Ovary (tissue), 9 donors: ENCODE data around the gene DISP1. TPM values are rescaled to one million over a fixed set of nuclear protein-coding genes. Genes with fewer than 3 reads are reported as not detected.

Experiments used
- DNase-seq, 5 donors: peaks; one replicate each; pipeline ENCODE4 v3.0.0-alpha.2; 2019 to 2020
- H3K27ac ChIP-seq, 2 donors: fragments of 200-600 bp; one replicate each; pipeline versions ENCODE4 v1.5.1 to v1.8.0; 2019 to 2022
- H3K27me3 ChIP-seq: fragments of 200-600 bp; one replicate; pipeline ENCODE4 v1.8.0; 2022
- H3K36me3 ChIP-seq: fragments of 200-600 bp; sonication (generic); one replicate; pipeline ENCODE4 v1.5.1; 2019
- H3K4me1 ChIP-seq: one replicate; pipeline ENCODE4 v1.8.1; 2013; ENCODE audit warnings: mild to moderate bottlenecking, moderate library complexity; ENCODE audit not compliant: insufficient read depth
- H3K4me3 ChIP-seq: fragments of 200-600 bp; sonication (generic); one replicate; pipeline ENCODE4 v1.5.1; 2017
- H3K9me3 ChIP-seq, 2 donors: fragments of 200-600 bp in 1 of 2; sonication (generic) in 1 of 2; one replicate each; pipeline versions ENCODE4 v1.5.1 to v1.8.1; 2013 to 2019; ENCODE audit warnings: mild to moderate bottlenecking in 1 of 2, moderate library complexity in 1 of 2
- EP300 ChIP-seq: sonication (generic); formaldehyde crosslinking; IDR thresholded peaks from one replicate; pipeline ENCODE4 v1.6.1; 2017; ENCODE audit warnings: antibody characterized with exemption
- POLR2A ChIP-seq: fragments of 450-650 bp; IDR thresholded peaks from one replicate; pipeline ENCODE4 v1.6.1; 2017; ENCODE audit warnings: antibody characterized with exemption, mild to moderate bottlenecking, moderate library complexity
- WGBS, 3 donors: extraction: QIAGEN DNeasy Blood & Tissue Kit in 1 of 3; methylation state at CpG; one replicate each; pipeline versions ENCODE4 v1.1.5 to v1.1.7; 2013 to 2017; 5-methylcytosine and 5-hydroxymethylcytosine counted together
- intact Hi-C, 4 donors: fragments of 100-400 bp; cut with DNase I; formaldehyde crosslinking; loops; one replicate each; pipeline versions ENCODE4 v1.11.0 to v1.15.1; 2022 to 2023
- polyA plus RNA-seq, 2 donors: library from polyadenylated mRNA; stranded (reverse); fragments of 200-250 nt in 1 of 2; fragments of 350-450 nt in 1 of 2; fragmentation: Illumina TruSeq in 1 of 2; extraction: RNeasy Lipid Tissue Mini Kit (QIAGEN cat#74804) in 1 of 2; gene quantifications; one replicate each; pipeline ENCODE4 v1.2.3, GENCODE V29; 2013 to 2014
- total RNA-seq, 7 donors: library from RNA; depleted of rRNA in 2 of 7; stranded (reverse); fragments of >200 nt in 2 of 7; fragmentation: NEBNext Ultra II Directional in 3 of 7; extraction: Animal tissue kit (Norgen Biotek cat#: 25700) in 3 of 7; gene quantifications; one replicate each; pipeline versions ENCODE4 v1.1.0 to v1.2.4, GENCODE V29; 2016 to 2023
- TF ChIP-seq, protein P1 (sequence below), 3 donors: fragments of 450-650 bp in 2 of 3; fragments of 200-600 bp in 1 of 3; IDR thresholded peaks; one replicate each; pipeline versions ENCODE4 v1.5.1 to v1.8.0; 2016 to 2022; ENCODE audit warnings: antibody characterized with exemption in 3 of 3, mild to moderate bottlenecking in 1 of 3
- donor health status: DM: no; HTN: no; CAD: no; lungs with moderate emphysema.
- donor health status: DM: no; HTN: no; CAD: no.
- donor health status: Bipolar disorder and iron deficiency.
- donor health status: DM: yes; HTN: yes; CAD: no.
- donor health status: DM: no; HTN: no; CAD: no.
- donor health status: DM: yes; HTN: yes; CAD: no.

Gene DISP1
- total and polyA plus RNA-seq, 9 donors, result 3.7 to 12.5 (median 6.7) TPM

DNA sequence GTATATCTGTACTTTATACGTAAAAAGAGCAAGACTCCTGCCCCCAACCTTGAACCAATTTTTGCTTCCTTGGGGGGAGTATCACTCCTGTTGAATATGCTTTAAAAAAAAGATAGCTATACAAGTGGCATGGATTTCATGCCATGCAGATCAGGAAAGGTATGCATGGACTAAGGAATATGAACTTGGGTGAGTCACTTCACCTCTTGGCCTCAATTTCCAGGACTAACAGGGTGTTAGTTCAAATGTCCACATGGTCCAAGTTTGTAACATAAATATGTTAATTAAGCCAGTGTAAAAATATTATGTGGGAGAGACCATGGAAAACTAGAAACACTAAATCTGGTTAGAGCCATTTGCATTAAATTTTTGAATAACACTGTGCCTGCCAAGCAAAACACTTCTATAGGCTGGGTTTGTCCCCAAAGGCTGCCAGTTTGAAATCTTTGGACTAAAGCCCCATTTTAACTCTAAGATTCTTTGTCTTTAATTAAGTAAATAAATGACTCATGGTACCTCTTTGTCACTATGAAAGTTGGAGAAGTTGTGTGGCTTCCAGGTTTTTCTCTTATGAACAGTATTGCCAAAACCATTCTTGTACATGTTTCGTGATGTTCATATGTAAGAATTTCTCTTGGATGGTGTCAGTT lies 44.7 kb upstream of the DISP1 start:
- intact Hi-C loops, result no loop called here
- Histone ChIP-seq H3K36me3 (no peaks in the 10 kb centered on the region), H3K4me3 (no peak overlapping the region), H3K27ac (no peak overlapping the region), H3K9me3 (no peaks in the 10 kb centered on the region), H3K27me3 (no peaks in the 10 kb centered on the region), H3K4me1 (no peaks in the 10 kb centered on the region)
- 77 to 85% (median 81%) methylated on average over 2 of the region's 2 CpGs for WGBS, 3 donors
- no peak for DNase-seq
- TF ChIP-seq POLR2A, result no peak
- no peak for TF ChIP-seq EP300
- TF ChIP-seq, protein P1, sequence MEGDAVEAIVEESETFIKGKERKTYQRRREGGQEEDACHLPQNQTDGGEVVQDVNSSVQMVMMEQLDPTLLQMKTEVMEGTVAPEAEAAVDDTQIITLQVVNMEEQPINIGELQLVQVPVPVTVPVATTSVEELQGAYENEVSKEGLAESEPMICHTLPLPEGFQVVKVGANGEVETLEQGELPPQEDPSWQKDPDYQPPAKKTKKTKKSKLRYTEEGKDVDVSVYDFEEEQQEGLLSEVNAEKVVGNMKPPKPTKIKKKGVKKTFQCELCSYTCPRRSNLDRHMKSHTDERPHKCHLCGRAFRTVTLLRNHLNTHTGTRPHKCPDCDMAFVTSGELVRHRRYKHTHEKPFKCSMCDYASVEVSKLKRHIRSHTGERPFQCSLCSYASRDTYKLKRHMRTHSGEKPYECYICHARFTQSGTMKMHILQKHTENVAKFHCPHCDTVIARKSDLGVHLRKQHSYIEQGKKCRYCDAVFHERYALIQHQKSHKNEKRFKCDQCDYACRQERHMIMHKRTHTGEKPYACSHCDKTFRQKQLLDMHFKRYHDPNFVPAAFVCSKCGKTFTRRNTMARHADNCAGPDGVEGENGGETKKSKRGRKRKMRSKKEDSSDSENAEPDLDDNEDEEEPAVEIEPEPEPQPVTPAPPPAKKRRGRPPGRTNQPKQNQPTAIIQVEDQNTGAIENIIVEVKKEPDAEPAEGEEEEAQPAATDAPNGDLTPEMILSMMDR (IDR thresholded peaks at IDR 0.05), result no peak

DNA sequence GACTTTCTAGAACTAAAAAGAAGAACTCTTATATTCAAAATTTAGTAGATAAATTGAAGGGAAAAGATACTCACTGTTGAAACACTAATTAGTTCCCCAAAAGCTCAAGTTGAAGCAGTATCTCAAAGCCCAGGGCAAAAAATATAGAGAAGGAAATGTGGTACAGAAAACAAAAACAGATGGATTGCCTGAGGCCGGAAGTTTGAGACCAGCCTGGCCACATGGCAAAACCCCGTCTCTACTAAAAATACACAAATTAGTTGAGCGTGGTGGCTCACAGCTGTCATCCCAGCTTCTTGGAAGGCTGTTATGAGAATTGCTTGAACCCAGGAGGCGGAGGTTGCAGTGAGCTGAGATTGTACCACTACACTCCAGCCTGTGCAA lies 41.9 kb upstream of the DISP1 start:
- H3K36me3 ChIP-seq, result no peaks in the 10 kb centered on the region
- intact Hi-C loops, result no loop called here
- no peak for DNase-seq
- 64 to 71% (median 64%) methylated on average over 4 of the region's 4 CpGs for WGBS, 3 donors
- H3K4me3 ChIP-seq, result no peak overlapping the region
- H3K9me3 ChIP-seq, result no peaks in the 10 kb centered on the region
- TF ChIP-seq, protein P1 (IDR thresholded peaks at IDR 0.05), result no peak
- TF ChIP-seq POLR2A (no peak), EP300 (no peak)
- no peaks in the 10 kb centered on the region for H3K27me3 ChIP-seq
- H3K4me1 ChIP-seq, result no peaks in the 10 kb centered on the region
- no peak overlapping the region for H3K27ac ChIP-seq

DNA sequence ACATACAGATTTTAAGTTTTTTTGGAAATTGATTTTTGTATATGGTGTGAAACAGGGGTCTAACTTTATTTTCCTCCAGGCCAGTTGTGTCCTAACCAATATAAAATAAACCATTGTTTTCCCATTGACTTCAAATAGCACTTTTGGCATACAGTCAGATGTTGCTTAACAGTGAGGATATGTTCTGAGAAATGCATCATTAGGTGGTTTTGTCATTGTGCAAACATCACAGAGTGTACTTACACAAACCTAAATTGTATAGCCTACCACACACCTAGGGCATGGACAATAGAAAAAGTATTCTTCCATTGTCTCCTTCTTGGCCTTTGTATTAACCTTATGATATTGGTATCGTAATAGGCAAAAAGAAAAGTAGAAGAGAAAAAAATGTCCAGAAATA lies 37.4 kb upstream of the DISP1 start:
- Histone ChIP-seq H3K27me3 (no peaks in the 10 kb centered on the region), H3K9me3 (no peaks in the 10 kb centered on the region), H3K36me3 (no peaks in the 10 kb centered on the region), H3K4me3 (no peak overlapping the region), H3K4me1 (no peaks in the 10 kb centered on the region), H3K27ac (no peak overlapping the region)
- 95 to 97% (median 96%) methylated on average over 1 of the region's 1 CpG for WGBS, 3 donors
- TF ChIP-seq, protein P1 (IDR thresholded peaks at IDR 0.05), result no peak
- TF ChIP-seq EP300 (no peak), POLR2A (no peak)
- intact Hi-C loops, result no loop called here
- no peak for DNase-seq

DNA sequence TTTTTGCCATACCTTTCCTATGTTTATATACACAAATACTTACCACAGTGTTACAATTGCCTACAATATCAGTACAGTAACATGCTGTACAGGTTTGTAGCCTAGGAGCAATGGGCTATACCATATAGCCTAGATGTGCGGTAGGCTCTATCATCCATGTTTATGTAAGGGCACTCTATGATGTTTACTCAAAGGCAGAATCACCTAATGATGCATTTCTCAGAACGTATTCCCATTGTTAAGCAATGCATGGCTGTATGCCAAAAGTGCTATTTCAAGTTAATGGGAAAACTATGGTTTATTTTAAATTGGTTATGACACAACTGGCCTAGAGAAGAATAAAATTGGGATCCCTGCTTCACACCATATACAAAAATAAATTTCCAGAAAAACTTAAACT lies 36.9 kb upstream of the DISP1 start:
- Histone ChIP-seq H3K9me3 (no peaks in the 10 kb centered on the region), H3K36me3 (no peaks in the 10 kb centered on the region), H3K27ac (no peak overlapping the region), H3K27me3 (no peaks in the 10 kb centered on the region), H3K4me3 (no peak overlapping the region), H3K4me1 (no peaks in the 10 kb centered on the region)
- TF ChIP-seq POLR2A (no peak), EP300 (no peak)
- TF ChIP-seq, protein P1 (IDR thresholded peaks at IDR 0.05), result no peak
- intact Hi-C loops, result no loop called here
- 48 to 51% (median 50%) methylated on average over 2 of the region's 2 CpGs for WGBS, 3 donors
- DNase-seq, result no peak
